Suprapubic skin (tissue), 4 donors: ENCODE results near the gene ZNF205. TPM values are rescaled to one million over a fixed set of nuclear protein-coding genes. Genes with fewer than 3 reads are reported as not detected.

ENCODE experiments used
- DNase-seq, 2 donors: peaks; one replicate each; pipeline ENCODE4 v3.0.0-alpha.2; 2019; ENCODE audit warnings: low spot score in 2 of 2
- H3K27ac ChIP-seq: fragments of 200-600 bp; sonication (generic); one replicate; pipeline ENCODE4 v1.5.1; 2019
- H3K27me3 ChIP-seq: fragments of 200-600 bp; sonication (generic); one replicate; pipeline ENCODE4 v1.5.1; 2019
- H3K36me3 ChIP-seq: fragments of 200-600 bp; sonication (generic); one replicate; pipeline ENCODE4 v1.5.1; 2019
- H3K4me1 ChIP-seq: fragments of 200-600 bp; sonication (generic); one replicate; pipeline ENCODE4 v1.5.1; 2019
- H3K4me3 ChIP-seq: fragments of 200-600 bp; sonication (generic); one replicate; pipeline ENCODE4 v1.5.1; 2019; ENCODE audit warnings: mild to moderate bottlenecking
- H3K9me3 ChIP-seq: fragments of 200-600 bp; sonication (generic); one replicate; pipeline ENCODE4 v1.5.1; 2019
- EP300 ChIP-seq: sonication (generic); formaldehyde crosslinking; IDR thresholded peaks from one replicate; pipeline ENCODE4 v1.6.1; 2017; ENCODE audit warnings: antibody characterized with exemption
- POLR2A ChIP-seq, 2 donors: fragments of 450-650 bp; IDR thresholded peaks; one replicate each; pipeline ENCODE4 v1.6.1; 2017; ENCODE audit warnings: antibody characterized with exemption in 2 of 2, mild to moderate bottlenecking in 2 of 2, moderate library complexity in 2 of 2
- POLR2AphosphoS5 ChIP-seq, 3 donors: sonication (generic); formaldehyde crosslinking; IDR thresholded peaks; one replicate each; pipeline ENCODE4 v1.6.1; 2017; ENCODE audit warnings: antibody characterized with exemption in 3 of 3
- WGBS: methylation state at CpG from one replicate; pipeline ENCODE4 v1.1.5; 2018; 5-methylcytosine and 5-hydroxymethylcytosine counted together
- total RNA-seq, 4 donors: library from RNA; depleted of rRNA; stranded (reverse); fragments of >200 nt; gene quantifications; one replicate each; pipeline ENCODE4 v1.1.0, GENCODE V29; 2016
- TF ChIP-seq, protein P1 (sequence below), 2 donors: fragments of 200-600 bp in 1 of 2; fragments of 450-650 bp in 1 of 2; sonication (generic) in 1 of 2; IDR thresholded peaks; one replicate each; pipeline ENCODE4 v1.5.1; 2016 to 2019; ENCODE audit warnings: antibody characterized with exemption in 2 of 2, mild to moderate bottlenecking in 1 of 2, moderate library complexity in 1 of 2

ZNF205 gene
- total RNA-seq, 4 donors from 2014 or later, result 18.3 to 22.5 (median 20.9) TPM

DNA sequence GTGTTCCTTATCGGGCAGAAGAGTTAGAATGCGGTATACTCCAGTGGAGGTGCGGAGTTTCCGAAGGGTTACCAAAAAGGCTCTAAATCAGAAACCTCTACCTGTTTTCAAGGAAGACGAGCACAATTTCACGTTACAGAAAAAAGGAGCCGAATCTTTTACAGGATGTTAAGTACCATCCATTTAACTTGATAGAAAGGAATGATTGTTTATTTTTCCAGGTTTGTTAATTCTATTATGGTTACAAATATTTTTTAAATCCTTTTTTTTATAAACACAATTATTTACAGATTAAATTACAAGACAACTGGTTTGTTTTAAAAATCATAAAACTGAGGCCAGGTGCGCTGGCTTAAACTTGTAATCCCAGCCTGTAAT, 40.6 kb downstream of the ZNF205 start:
- H3K27me3 ChIP-seq, result no peaks in the 10 kb centered on the region
- TF ChIP-seq, protein P1, sequence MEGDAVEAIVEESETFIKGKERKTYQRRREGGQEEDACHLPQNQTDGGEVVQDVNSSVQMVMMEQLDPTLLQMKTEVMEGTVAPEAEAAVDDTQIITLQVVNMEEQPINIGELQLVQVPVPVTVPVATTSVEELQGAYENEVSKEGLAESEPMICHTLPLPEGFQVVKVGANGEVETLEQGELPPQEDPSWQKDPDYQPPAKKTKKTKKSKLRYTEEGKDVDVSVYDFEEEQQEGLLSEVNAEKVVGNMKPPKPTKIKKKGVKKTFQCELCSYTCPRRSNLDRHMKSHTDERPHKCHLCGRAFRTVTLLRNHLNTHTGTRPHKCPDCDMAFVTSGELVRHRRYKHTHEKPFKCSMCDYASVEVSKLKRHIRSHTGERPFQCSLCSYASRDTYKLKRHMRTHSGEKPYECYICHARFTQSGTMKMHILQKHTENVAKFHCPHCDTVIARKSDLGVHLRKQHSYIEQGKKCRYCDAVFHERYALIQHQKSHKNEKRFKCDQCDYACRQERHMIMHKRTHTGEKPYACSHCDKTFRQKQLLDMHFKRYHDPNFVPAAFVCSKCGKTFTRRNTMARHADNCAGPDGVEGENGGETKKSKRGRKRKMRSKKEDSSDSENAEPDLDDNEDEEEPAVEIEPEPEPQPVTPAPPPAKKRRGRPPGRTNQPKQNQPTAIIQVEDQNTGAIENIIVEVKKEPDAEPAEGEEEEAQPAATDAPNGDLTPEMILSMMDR (IDR thresholded peaks at IDR 0.05), result no peak
- no peak for TF ChIP-seq EP300
- no peak for TF ChIP-seq POLR2A (IDR thresholded peaks at IDR 0.05)
- no peak for TF ChIP-seq POLR2AphosphoS5 (IDR thresholded peaks at IDR 0.05)
- H3K4me1 ChIP-seq, result peaks cover 35% of the 10 kb centered on the region
- H3K4me3 ChIP-seq, result peak overlapping the region; percentile 61
- no peak overlapping the region for H3K27ac ChIP-seq
- DNase-seq, result no peak
- WGBS, result 10% methylated on average over 8 of the region's 8 CpGs
- H3K9me3 ChIP-seq, result no peaks in the 10 kb centered on the region
- H3K36me3 ChIP-seq, result no peaks in the 10 kb centered on the region

DNA sequence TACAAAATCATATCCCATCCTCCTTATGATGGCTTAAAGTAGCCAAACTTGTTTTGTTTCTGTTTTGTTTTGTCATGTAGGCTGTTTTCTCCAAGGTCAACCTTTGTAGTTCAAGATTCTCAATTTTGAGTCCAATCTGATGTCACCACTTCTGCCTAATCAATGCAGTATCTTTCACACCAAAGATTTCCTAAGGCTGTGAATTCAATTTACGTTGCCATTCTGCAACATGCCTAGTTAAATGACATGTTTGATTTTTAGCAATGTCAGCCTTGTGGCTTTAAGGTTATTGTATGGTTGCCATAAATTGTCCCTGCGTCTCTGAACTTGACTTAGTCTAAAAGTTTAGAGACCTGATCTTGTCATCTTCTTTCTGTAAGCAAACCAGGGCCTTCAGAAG, 42.8 kb downstream of the ZNF205 start:
- Histone ChIP-seq H3K4me1 (peaks cover 34% of the 10 kb centered on the region), H3K9me3 (no peaks in the 10 kb centered on the region), H3K27ac (no peak overlapping the region), H3K27me3 (no peaks in the 10 kb centered on the region), H3K36me3 (no peaks in the 10 kb centered on the region), H3K4me3 (no peak overlapping the region)
- WGBS, result 80% methylated on average over 2 of the region's 2 CpGs
- DNase-seq, result no peak
- TF ChIP-seq, protein P1 (IDR thresholded peaks at IDR 0.05), result no peak
- TF ChIP-seq POLR2A (IDR thresholded peaks at IDR 0.05) (no peak), EP300 (no peak), POLR2AphosphoS5 (IDR thresholded peaks at IDR 0.05) (no peak)

DNA sequence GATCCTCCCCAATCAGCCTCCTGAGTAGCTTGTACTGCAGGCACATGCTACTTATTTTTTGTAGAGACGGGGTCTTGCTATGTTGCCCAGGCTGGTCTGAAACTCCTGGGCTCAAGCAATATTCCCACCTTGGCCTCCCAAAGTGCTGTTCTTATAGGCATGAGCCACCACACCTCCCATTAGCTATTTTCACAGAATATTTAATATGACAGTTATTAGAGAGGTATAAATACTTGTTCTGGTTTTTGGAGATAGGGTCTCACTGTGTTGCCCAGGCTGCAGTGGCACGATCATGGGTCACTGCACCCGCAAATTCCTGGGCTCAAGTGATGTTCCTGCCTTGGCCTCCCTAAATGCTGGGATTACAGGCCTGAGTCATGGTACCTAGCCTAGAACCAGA, 43.6 kb downstream of the ZNF205 start:
- Histone ChIP-seq H3K36me3 (no peaks in the 10 kb centered on the region), H3K9me3 (no peaks in the 10 kb centered on the region), H3K4me1 (peaks cover 30% of the 10 kb centered on the region), H3K27me3 (no peaks in the 10 kb centered on the region), H3K27ac (no peak overlapping the region), H3K4me3 (no peak overlapping the region)
- TF ChIP-seq, protein P1 (IDR thresholded peaks at IDR 0.05), result no peak
- no peak for TF ChIP-seq EP300
- no peak for TF ChIP-seq POLR2A (IDR thresholded peaks at IDR 0.05)
- no peak for TF ChIP-seq POLR2AphosphoS5 (IDR thresholded peaks at IDR 0.05)
- DNase-seq, result no peak
- WGBS, result 94% methylated on average over 3 of the region's 3 CpGs

DNA sequence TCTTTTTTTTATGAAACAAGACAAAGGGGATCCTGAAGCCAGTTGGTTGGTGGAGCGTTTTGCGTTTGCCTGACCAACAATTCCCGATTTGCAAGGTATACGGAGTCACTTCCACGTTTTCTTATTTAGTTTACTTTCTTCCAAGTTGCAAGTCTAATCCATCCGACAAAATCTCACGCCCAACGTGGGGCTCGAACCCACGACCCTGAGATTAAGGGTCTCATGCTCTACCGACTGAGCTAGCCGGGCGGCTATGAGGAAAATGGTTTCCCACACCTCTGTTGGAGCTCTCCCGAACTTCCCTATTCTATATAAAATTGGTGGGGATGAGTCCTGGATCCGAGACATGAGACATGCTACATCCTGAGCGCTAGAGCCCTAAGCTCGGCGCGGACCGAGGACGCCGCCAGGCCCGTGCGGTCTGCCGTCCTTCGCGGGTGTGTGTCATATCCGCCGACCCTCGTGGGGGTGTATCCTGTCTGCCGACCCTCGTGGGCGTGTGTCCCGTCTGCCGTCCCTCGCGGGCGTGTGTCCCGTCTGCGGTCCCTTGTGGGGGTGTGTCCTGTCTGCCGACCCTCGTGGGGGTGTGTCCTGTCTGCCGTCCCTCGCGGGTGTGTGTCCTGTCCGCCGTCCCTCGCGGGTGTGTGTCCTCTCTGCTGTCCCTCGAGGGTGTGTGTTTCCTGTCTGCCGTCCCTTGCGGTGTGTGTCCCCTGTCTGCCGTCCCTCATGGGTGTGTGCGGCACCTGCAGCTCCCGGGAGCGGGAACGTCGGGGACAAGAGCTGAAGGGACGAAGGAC, 45.0 kb downstream of the ZNF205 start:
- Histone ChIP-seq H3K9me3 (no peaks in the 10 kb centered on the region), H3K4me3 (peak overlapping the region; percentile 64), H3K4me1 (peaks cover 18% of the 10 kb centered on the region), H3K36me3 (no peaks in the 10 kb centered on the region), H3K27ac (peak overlapping the region; percentile 81), H3K27me3 (no peaks in the 10 kb centered on the region)
- peak; percentile 80 to 82 for DNase-seq
- TF ChIP-seq POLR2A (IDR thresholded peaks at IDR 0.05) (no peak), POLR2AphosphoS5 (IDR thresholded peaks at IDR 0.05) (peak in 1 of 3 donors; percentile 64)
- 0% methylated on average over 6 of the region's 59 CpGs for WGBS

DNA sequence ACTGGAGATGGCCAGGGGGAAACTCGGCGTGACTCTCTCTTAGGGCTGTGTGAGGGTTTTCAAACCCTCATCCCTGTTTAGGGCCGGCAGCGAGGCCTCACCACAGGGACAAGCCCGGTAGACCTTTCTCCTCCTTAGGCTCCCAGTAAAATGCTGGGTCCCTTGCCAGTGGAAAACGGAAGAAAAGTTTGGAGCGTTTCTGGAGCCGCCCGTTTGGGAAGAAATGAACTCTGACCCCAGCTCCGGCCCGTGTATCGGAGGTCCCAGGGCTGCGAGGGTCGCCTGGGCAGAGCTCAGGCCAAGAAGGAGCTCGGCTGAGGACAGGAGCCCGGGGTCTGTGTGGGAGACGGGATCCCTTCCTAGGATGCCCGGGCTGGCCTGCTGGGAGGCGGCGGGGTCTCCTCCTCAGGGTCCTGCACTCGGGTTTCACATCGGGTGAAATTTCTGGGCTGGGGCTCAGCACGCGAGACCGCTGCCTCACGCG, 45.7 kb downstream of the ZNF205 start:
- Histone ChIP-seq H3K4me1 (peaks cover 15% of the 10 kb centered on the region), H3K9me3 (no peaks in the 10 kb centered on the region), H3K4me3 (peak overlapping the region; percentile 64), H3K27ac (peak overlapping the region; percentile 81), H3K36me3 (no peaks in the 10 kb centered on the region), H3K27me3 (no peaks in the 10 kb centered on the region)
- peak; percentile 73 to 82 for DNase-seq
- TF ChIP-seq EP300 (no peak), POLR2A (IDR thresholded peaks at IDR 0.05) (no peak), POLR2AphosphoS5 (IDR thresholded peaks at IDR 0.05) (no peak)
- TF ChIP-seq, protein P1 (IDR thresholded peaks at IDR 0.05), result no peak
- 0% methylated on average over 6 of the region's 27 CpGs for WGBS
